HepG2 (cell line): ENCODE results near the gene AQP7. TPM values are rescaled to one million over a fixed set of nuclear protein-coding genes. Genes with fewer than 3 reads are reported as not detected.

Experiments
- ATAC-seq: fragments of 200-7000 bp; cut with Tn5 transposase; 3 replicates; pipeline ENCODE4 v1.9.1; 2020; ENCODE audit warnings: mild to moderate bottlenecking, moderate library complexity
- BruUV-seq: library from RNA; stranded (reverse); fragments of 400-500 nt; replicated peaks from 2 replicates; lab custom pipeline; 2021; lab: Mats Ljungman, UMichigan
- CTCF ChIA-PET: fragments of 300-600 bp; formaldehyde crosslinking; extraction: SDS; loops from one replicate; lab custom pipeline; 2021; ENCODE audit warnings: low total read pairs, inconsistent platforms, low intra/inter-chr PET ratio; lab: Yijun Ruan, JAX
- POLR2A ChIA-PET: fragments of 350-600 bp; sonication (Branson Sonifier 250); formaldehyde crosslinking; loops from one replicate; lab custom pipeline; 2020; ENCODE audit warnings: antibody characterized with exemption, inconsistent platforms; lab: Yijun Ruan, JAX
- DNase-seq: peaks from one replicate; pipeline ENCODE4 v3.0.0-alpha.2; 2015; ENCODE audit warnings: low spot score
- FAIRE-seq: peaks from 3 replicates; lab custom pipeline; 2011; peaks lifted over from hg19 to GRCh38; lab: Jason Lieb, UNC
- H2AFZ ChIP-seq: one replicate; pipeline ENCODE4 v1.6.1; 2011; ENCODE audit warnings: low read length, inconsistent platforms
- H3K27ac ChIP-seq: fragments of 300-600 bp; 3 replicates; pipeline ENCODE4 v1.8.0; 2011; ENCODE audit warnings: mixed run types, mild to moderate bottlenecking, mixed read lengths, low read length, inconsistent platforms; ENCODE audit not compliant: insufficient read depth; ENCODE audit errors: extremely low read length
- H3K27me3 ChIP-seq, 2 experiments: fragments of 200-600 bp in 1 of 2; 2 replicates in 1 of 2; 3 replicates in 1 of 2; pipeline versions ENCODE4 v1.6.0 to v1.8.0; 2011; ENCODE audit warnings: low read length in 2 of 2, mild to moderate bottlenecking in 2 of 2, moderate library complexity in 2 of 2, inconsistent platforms in 1 of 2; ENCODE audit not compliant: insufficient read depth in 2 of 2, control insufficient read depth in 1 of 2
- H3K36me3 ChIP-seq, 2 experiments: fragments of 200-600 bp in 1 of 2; replicated peaks in 1 of 2; 2 replicates in 1 of 2; 3 replicates in 1 of 2; pipeline versions ENCODE4 v1.5.1 to v1.8.0; 2011; ENCODE audit warnings: low read length in 2 of 2, inconsistent platforms in 1 of 2; ENCODE audit not compliant: insufficient read depth in 2 of 2, control insufficient read depth in 1 of 2
- H3K4me1 ChIP-seq: 2 replicates; pipeline ENCODE4 v1.5.1; 2012; ENCODE audit warnings: low read length, inconsistent platforms; ENCODE audit not compliant: insufficient read depth
- H3K4me2 ChIP-seq: 2 replicates; pipeline ENCODE4 v1.6.0; 2011; ENCODE audit warnings: low read depth, low read length, inconsistent platforms
- H3K4me3 ChIP-seq, 3 experiments: fragments of 200-600 bp in 1 of 3; sonication (generic), shearing (Covaris generic) in 1 of 3; replicated peaks in 1 of 3; 2 replicates each; pipeline ENCODE4 v1.5.1; 2011 to 2016; ENCODE audit warnings: low read length in 3 of 3, inconsistent platforms in 2 of 3, low read depth in 2 of 3, mild to moderate bottlenecking in 2 of 3, control low read depth in 1 of 3, mixed read lengths in 1 of 3; ENCODE audit not compliant: insufficient read depth in 1 of 3
- H3K79me2 ChIP-seq: one replicate; pipeline ENCODE4 v1.6.1; 2011; ENCODE audit warnings: low read length, inconsistent platforms; ENCODE audit not compliant: insufficient read depth
- H3K9ac ChIP-seq: 2 replicates; pipeline ENCODE4 v1.6.0; 2011; ENCODE audit warnings: mild to moderate bottlenecking, low read depth, low read length, inconsistent platforms; ENCODE audit not compliant: insufficient read depth
- H3K9me3 ChIP-seq: 2 replicates; pipeline ENCODE4 v1.5.1; 2012; ENCODE audit warnings: mild to moderate bottlenecking, low read length
- H4K20me1 ChIP-seq: 2 replicates; pipeline ENCODE4 v1.6.0; 2011; ENCODE audit warnings: inconsistent platforms, mild to moderate bottlenecking, low read length, moderate library complexity; ENCODE audit not compliant: insufficient read depth
- DR1 ChIP-seq: sonication (generic); formaldehyde crosslinking; IDR thresholded peaks from 2 replicates; pipeline ENCODE4 v1.8.0; 2021; ENCODE audit warnings: mild to moderate bottlenecking, missing genetic modification reagents, inconsistent platforms
- HMG20A ChIP-seq: IDR thresholded peaks from 2 replicates; pipeline ENCODE4 v1.6.1; 2016; ENCODE audit warnings: borderline replicate concordance
- SIX4 ChIP-seq: sonication (generic); formaldehyde crosslinking; IDR thresholded peaks from 2 replicates; pipeline ENCODE4 v1.4.0; 2020; ENCODE audit warnings: missing genetic modification reagents
- U2AF2 ChIP-seq: fragments of 200-400 bp; formaldehyde crosslinking; IDR thresholded peaks from 2 replicates; pipeline ENCODE4 v1.6.1; 2017; ENCODE audit warnings: low read depth, mild to moderate bottlenecking, low read length
- ZFP36L1 ChIP-seq: sonication (generic); formaldehyde crosslinking; IDR thresholded peaks from 2 replicates; pipeline ENCODE4 v1.8.0; 2022; ENCODE audit warnings: mild to moderate bottlenecking, missing genetic modification reagents, moderate library complexity
- ZNF253 ChIP-seq: sonication (generic); formaldehyde crosslinking; IDR thresholded peaks from 2 replicates; pipeline ENCODE4 v1.8.0; 2022; ENCODE audit warnings: mild to moderate bottlenecking, missing genetic modification reagents, borderline replicate concordance
- ZNF572 ChIP-seq: sonication (generic); formaldehyde crosslinking; IDR thresholded peaks from 2 replicates; pipeline ENCODE4 v1.5.1; 2020; ENCODE audit warnings: mild to moderate bottlenecking, missing genetic modification reagents
- WGBS: methylation state at CpG from one replicate; pipeline ENCODE4 v1.1.6; 2017; ENCODE audit warnings: low lambda C conversion rate; 5-methylcytosine and 5-hydroxymethylcytosine counted together
- in situ Hi-C: cut with HindIII; loops from 2 replicates; pipeline ENCODE4 v1.10.0; 2017; ENCODE audit warnings: low pct_unique_long_range_greater_than_20kb; ENCODE audit not compliant: extremely low pct_ligation_motif_present
- intact Hi-C: fragments of 100-400 bp; cut with micrococcal nuclease; formaldehyde crosslinking; loops from one replicate; pipeline ENCODE4 v1.10.0; 2022; ENCODE audit not compliant: unreplicated experiment
- polyA plus RNA-seq, 8 experiments: library from polyadenylated mRNA; depleted of rRNA in 3 of 8; stranded (reverse) in 7 of 8; unstranded in 1 of 8; fragments of >200 nt; fragmentation: Illumina TruSeq in 4 of 8; extraction: Trizol in 4 of 8; gene quantifications; 2 replicates each; pipeline versions ENCODE4 v1.2.1 to v1.2.3, GENCODE V29; 2011 to 2016; ENCODE audit warnings: low read depth in 4 of 8, missing spikeins in 1 of 8, mixed read lengths in 1 of 8; ENCODE audit not compliant: insufficient read depth in 1 of 8
- total RNA-seq, 5 experiments: library from RNA; depleted of rRNA; stranded (reverse); fragments of >200 nt; fragmentation: Illumina TruSeq; extraction: Trizol; gene quantifications; 2 replicates each; pipeline ENCODE4 v1.2.3, GENCODE V29; 2016; ENCODE audit warnings: low read depth in 1 of 5
- TF ChIP-seq, protein P1 (sequence below): sonication (generic); formaldehyde crosslinking; IDR thresholded peaks from 2 replicates; pipeline ENCODE4 v1.5.0; 2020; ENCODE audit warnings: mild to moderate bottlenecking, missing genetic modification reagents
- TF ChIP-seq, protein P2 (sequence below): sonication (generic); formaldehyde crosslinking; IDR thresholded peaks from 2 replicates; pipeline ENCODE4 v1.5.0; 2020; ENCODE audit warnings: missing genetic modification reagents
- TF ChIP-seq, protein P3 (sequence below): sonication (generic); formaldehyde crosslinking; conservative IDR thresholded peaks from 2 replicates; pipeline ENCODE4 v1.4.0; 2020; ENCODE audit warnings: missing genetic modification reagents
- TF ChIP-seq, protein P4 (sequence below): sonication (generic); formaldehyde crosslinking; IDR thresholded peaks from 2 replicates; pipeline ENCODE4 v1.9.0; 2021; ENCODE audit warnings: missing genetic modification reagents, mild to moderate bottlenecking, borderline replicate concordance
- TF ChIP-seq, protein P5 (sequence below): sonication (generic); formaldehyde crosslinking; IDR thresholded peaks from 2 replicates; pipeline ENCODE4 v1.4.0; 2020; ENCODE audit warnings: mild to moderate bottlenecking, missing genetic modification reagents, borderline replicate concordance

The AQP7 gene
- total and polyA plus RNA-seq, 2 of the 13 experiments (the other 11 are each of a cell fraction or from before 2014, with no cell fraction given): 1.9 to 2.1 TPM

DNA sequence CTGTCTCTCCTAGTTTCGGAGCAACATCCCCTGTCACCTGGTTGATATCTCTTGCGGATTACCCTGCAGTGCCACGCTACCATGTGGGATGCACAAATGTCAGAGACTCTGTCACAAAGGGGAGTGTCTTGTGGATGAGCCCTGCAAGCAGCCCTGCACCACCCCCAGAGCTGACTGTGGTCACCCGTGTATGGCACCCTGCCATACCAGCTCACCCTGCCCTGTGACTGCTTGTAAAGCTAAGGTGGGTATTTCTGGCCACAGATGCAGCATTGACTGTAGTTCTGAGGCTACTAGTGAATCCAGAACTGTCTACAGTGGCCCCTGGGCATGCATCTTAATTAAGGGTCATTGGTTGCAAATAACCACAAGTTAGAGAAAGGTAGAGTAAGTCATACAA, 50.8 kb downstream of the AQP7 start (continued):
- TF ChIP-seq, protein P1, sequence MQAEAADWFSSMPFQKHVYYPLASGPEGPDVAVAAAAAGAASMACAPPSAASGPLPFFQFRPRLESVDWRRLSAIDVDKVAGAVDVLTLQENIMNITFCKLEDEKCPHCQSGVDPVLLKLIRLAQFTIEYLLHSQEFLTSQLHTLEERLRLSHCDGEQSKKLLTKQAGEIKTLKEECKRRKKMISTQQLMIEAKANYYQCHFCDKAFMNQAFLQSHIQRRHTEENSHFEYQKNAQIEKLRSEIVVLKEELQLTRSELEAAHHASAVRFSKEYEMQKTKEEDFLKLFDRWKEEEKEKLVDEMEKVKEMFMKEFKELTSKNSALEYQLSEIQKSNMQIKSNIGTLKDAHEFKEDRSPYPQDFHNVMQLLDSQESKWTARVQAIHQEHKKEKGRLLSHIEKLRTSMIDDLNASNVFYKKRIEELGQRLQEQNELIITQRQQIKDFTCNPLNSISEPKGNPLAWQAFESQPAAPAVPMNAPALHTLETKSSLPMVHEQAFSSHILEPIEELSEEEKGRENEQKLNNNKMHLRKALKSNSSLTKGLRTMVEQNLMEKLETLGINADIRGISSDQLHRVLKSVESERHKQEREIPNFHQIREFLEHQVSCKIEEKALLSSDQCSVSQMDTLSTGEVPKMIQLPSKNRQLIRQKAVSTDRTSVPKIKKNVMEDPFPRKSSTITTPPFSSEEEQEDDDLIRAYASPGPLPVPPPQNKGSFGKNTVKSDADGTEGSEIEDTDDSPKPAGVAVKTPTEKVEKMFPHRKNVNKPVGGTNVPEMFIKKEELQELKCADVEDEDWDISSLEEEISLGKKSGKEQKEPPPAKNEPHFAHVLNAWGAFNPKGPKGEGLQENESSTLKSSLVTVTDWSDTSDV (CRISPR knock-in tag): no peak
- no peak for TF ChIP-seq HMG20A

DNA sequence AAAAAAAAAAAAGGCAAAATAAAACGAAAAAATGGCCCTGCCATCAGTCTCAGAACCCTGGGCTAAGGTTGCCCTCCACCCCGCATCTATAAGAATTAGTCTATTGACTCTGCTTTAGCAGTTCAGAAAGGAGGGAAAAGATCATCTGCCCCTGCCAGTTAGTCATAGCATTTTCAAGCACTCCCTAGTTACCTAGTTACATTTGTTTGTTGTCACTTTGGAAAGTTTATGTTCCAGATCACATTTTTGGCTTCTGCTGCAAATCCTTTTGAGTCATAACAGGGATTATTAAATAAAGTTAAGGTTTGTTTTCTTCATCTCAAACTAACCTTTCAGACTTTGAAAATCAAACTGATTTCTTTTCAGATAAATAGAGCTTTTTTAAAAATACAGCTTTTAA, 52.1 kb downstream of the AQP7 start:
- no peak overlapping the region for H3K27ac ChIP-seq
- H2AFZ ChIP-seq: no peak overlapping the region
- 81% methylated on average over 2 of the region's 2 CpGs for WGBS
- no peak overlapping the region for H3K9ac ChIP-seq
- CTCF ChIA-PET: no interaction called here
- H3K27me3 ChIP-seq: no peaks in the 10 kb centered on the region
- intact Hi-C loops: no loop called here
- no peak overlapping the region for H3K4me2 ChIP-seq
- no peak overlapping the region for H3K4me3 ChIP-seq
- H3K79me2 ChIP-seq: no peaks in the 10 kb centered on the region
- POLR2A ChIA-PET: interaction anchor here (1.8 kb wide), 1 partner anchor 50 kb away, joined by 5 read pairs; no protein-coding TSS in a partner anchor
- in situ Hi-C loops: no loop called here
- ATAC-seq: peak; percentile 39
- peaks cover 16 to 44% of the 10 kb centered on the region in 2 experiments for H3K36me3 ChIP-seq
- BruUV-seq: no TSS peak
- H3K4me1 ChIP-seq: no peaks in the 10 kb centered on the region
- H4K20me1 ChIP-seq: no peaks in the 10 kb centered on the region
- no peaks in the 10 kb centered on the region for H3K9me3 ChIP-seq
- DNase-seq: no peak
- no peak for FAIRE-seq
- TF ChIP-seq SIX4 (CRISPR knock-in tag) (no peak), ZNF253 (no peak), ZFP36L1 (CRISPR knock-in tag) (no peak), DR1 (no peak), ZNF572 (CRISPR knock-in tag) (no peak), U2AF2 (no peak)
- TF ChIP-seq, protein P2, sequence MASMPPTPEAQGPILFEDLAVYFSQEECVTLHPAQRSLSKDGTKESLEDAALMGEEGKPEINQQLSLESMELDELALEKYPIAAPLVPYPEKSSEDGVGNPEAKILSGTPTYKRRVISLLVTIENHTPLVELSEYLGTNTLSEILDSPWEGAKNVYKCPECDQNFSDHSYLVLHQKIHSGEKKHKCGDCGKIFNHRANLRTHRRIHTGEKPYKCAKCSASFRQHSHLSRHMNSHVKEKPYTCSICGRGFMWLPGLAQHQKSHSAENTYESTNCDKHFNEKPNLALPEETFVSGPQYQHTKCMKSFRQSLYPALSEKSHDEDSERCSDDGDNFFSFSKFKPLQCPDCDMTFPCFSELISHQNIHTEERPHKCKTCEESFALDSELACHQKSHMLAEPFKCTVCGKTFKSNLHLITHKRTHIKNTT (CRISPR knock-in tag): no peak
- TF ChIP-seq, protein P3, sequence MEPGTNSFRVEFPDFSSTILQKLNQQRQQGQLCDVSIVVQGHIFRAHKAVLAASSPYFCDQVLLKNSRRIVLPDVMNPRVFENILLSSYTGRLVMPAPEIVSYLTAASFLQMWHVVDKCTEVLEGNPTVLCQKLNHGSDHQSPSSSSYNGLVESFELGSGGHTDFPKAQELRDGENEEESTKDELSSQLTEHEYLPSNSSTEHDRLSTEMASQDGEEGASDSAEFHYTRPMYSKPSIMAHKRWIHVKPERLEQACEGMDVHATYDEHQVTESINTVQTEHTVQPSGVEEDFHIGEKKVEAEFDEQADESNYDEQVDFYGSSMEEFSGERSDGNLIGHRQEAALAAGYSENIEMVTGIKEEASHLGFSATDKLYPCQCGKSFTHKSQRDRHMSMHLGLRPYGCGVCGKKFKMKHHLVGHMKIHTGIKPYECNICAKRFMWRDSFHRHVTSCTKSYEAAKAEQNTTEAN (CRISPR knock-in tag): no peak
- TF ChIP-seq, protein P4, sequence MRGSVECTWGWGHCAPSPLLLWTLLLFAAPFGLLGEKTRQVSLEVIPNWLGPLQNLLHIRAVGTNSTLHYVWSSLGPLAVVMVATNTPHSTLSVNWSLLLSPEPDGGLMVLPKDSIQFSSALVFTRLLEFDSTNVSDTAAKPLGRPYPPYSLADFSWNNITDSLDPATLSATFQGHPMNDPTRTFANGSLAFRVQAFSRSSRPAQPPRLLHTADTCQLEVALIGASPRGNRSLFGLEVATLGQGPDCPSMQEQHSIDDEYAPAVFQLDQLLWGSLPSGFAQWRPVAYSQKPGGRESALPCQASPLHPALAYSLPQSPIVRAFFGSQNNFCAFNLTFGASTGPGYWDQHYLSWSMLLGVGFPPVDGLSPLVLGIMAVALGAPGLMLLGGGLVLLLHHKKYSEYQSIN (CRISPR knock-in tag): no peak
- TF ChIP-seq, protein P5, sequence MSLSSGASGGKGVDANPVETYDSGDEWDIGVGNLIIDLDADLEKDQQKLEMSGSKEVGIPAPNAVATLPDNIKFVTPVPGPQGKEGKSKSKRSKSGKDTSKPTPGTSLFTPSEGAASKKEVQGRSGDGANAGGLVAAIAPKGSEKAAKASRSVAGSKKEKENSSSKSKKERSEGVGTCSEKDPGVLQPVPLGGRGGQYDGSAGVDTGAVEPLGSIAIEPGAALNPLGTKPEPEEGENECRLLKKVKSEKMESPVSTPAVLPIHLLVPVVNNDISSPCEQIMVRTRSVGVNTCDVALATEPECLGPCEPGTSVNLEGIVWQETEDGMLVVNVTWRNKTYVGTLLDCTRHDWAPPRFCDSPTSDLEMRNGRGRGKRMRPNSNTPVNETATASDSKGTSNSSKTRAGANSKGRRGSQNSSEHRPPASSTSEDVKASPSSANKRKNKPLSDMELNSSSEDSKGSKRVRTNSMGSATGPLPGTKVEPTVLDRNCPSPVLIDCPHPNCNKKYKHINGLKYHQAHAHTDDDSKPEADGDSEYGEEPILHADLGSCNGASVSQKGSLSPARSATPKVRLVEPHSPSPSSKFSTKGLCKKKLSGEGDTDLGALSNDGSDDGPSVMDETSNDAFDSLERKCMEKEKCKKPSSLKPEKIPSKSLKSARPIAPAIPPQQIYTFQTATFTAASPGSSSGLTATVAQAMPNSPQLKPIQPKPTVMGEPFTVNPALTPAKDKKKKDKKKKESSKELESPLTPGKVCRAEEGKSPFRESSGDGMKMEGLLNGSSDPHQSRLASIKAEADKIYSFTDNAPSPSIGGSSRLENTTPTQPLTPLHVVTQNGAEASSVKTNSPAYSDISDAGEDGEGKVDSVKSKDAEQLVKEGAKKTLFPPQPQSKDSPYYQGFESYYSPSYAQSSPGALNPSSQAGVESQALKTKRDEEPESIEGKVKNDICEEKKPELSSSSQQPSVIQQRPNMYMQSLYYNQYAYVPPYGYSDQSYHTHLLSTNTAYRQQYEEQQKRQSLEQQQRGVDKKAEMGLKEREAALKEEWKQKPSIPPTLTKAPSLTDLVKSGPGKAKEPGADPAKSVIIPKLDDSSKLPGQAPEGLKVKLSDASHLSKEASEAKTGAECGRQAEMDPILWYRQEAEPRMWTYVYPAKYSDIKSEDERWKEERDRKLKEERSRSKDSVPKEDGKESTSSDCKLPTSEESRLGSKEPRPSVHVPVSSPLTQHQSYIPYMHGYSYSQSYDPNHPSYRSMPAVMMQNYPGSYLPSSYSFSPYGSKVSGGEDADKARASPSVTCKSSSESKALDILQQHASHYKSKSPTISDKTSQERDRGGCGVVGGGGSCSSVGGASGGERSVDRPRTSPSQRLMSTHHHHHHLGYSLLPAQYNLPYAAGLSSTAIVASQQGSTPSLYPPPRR (CRISPR knock-in tag): no peak
